Gastrocnemius medialis (tissue), 4 donors: ENCODE results near the gene KRT31. TPM values are rescaled to one million over a fixed set of nuclear protein-coding genes. Genes with fewer than 3 reads are reported as not detected.
"Not testable (repeated sequence)": the region's sequence is repeated elsewhere in the genome, so short reads cannot be mapped to it uniquely, and the experiment has no call there.

Source experiments
- ATAC-seq, 2 donors: fragments of 150-250 bp; one replicate each; pipeline ENCODE4 v1.9.1; 2016
- DNase-seq, 2 donors: peaks; one replicate each; pipeline ENCODE4 v3.0.0-alpha.2; 2019
- H3K27ac ChIP-seq, 4 donors: fragments of 200-600 bp; sonication (generic); 1 replicate in 1 of 4; 2 replicates in 3 of 4; pipeline ENCODE4 v1.5.1; 2016 to 2018; ENCODE audit warnings: mild to moderate bottlenecking in 2 of 4, moderate library complexity in 1 of 4
- H3K27me3 ChIP-seq, 3 donors: fragments of 200-600 bp; sonication (generic) in 2 of 3; 1 replicate in 1 of 3; 2 replicates in 2 of 3; pipeline versions ENCODE4 v1.5.1 to v1.6.0; 2016 to 2019; ENCODE audit warnings: mild to moderate bottlenecking in 1 of 3, moderate library complexity in 1 of 3
- H3K36me3 ChIP-seq, 2 donors: fragments of 200-600 bp; sonication (generic) in 1 of 2; one replicate each; pipeline ENCODE4 v1.5.1; 2017 to 2018
- H3K4me1 ChIP-seq, 2 donors: fragments of 200-600 bp; sonication (generic) in 1 of 2; one replicate each; pipeline ENCODE4 v1.5.1; 2016 to 2017; ENCODE audit warnings: mild to moderate bottlenecking in 2 of 2
- H3K4me3 ChIP-seq, 4 donors: fragments of 200-600 bp; sonication (generic) in 3 of 4; 1 replicate in 1 of 4; 2 replicates in 3 of 4; pipeline ENCODE4 v1.5.1; 2016 to 2019; ENCODE audit warnings: mild to moderate bottlenecking in 2 of 4
- H3K9me3 ChIP-seq, 3 donors: fragments of 200-600 bp; sonication (generic) in 2 of 3; 1 replicate in 1 of 3; 2 replicates in 2 of 3; pipeline ENCODE4 v1.5.1; 2016 to 2019
- POLR2A ChIP-seq, 2 donors: fragments of 450-650 bp; IDR thresholded peaks; one replicate each; pipeline ENCODE4 v1.6.1; 2017; ENCODE audit warnings: antibody characterized with exemption in 2 of 2, mild to moderate bottlenecking in 2 of 2, moderate library complexity in 2 of 2
- in situ Hi-C, 4 donors: fragments of 200-750 bp; cut with MboI; loops; one replicate each; pipeline versions ENCODE4 v1.15.0 to v1.8.0; 2017; ENCODE audit warnings: low sequenced_read_pairs in 4 of 4
- intact Hi-C: fragments of 100-400 bp; cut with DNase I; formaldehyde crosslinking; loops from one replicate; pipeline ENCODE4 v1.15.1; 2023; ENCODE audit warnings: low total_unique reads
- total RNA-seq, 4 donors: library from RNA; depleted of rRNA; stranded (reverse); fragments of >200 nt; gene quantifications; one replicate each; pipeline versions ENCODE4 v1.1.0 to v1.2.3, GENCODE V29; 2016
- TF ChIP-seq, protein P1 (sequence below), 5 experiments: fragments of 450-650 bp in 3 of 5; fragments of 200-600 bp in 2 of 5; sonication (generic) in 2 of 5; IDR thresholded peaks in 4 of 5; conservative IDR thresholded peaks in 1 of 5; 1 replicate in 4 of 5; 2 replicates in 1 of 5; pipeline ENCODE4 v1.5.1; 2016 to 2019; ENCODE audit warnings: antibody characterized with exemption in 5 of 5, mild to moderate bottlenecking in 3 of 5, moderate library complexity in 3 of 5

KRT31 gene
- total RNA-seq, 4 donors from 2014 or later: 0.39 to 1.1 (median 0.62) TPM

DNA sequence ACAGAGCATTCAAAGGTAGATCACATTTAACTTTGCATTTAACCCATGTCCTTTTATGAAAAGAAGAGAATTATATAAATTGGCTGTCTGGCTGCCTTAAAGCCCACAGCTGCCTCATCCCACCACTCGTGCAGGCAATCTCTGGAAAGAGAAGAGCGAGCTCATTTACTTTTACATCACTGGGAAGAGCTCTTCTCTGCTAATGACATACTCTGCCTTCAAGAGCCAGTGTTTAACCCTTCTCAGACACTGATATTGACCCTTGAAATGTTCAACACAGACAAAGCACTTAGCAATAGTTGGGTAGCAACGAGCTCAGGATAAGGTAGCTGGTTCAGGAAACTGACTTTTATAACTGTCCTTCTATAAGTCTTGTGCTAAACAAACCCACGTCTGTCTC is 36.6 kb upstream of the KRT31 start:
- no peak overlapping the region for H3K4me3 ChIP-seq
- intact Hi-C loops: no loop called here

DNA sequence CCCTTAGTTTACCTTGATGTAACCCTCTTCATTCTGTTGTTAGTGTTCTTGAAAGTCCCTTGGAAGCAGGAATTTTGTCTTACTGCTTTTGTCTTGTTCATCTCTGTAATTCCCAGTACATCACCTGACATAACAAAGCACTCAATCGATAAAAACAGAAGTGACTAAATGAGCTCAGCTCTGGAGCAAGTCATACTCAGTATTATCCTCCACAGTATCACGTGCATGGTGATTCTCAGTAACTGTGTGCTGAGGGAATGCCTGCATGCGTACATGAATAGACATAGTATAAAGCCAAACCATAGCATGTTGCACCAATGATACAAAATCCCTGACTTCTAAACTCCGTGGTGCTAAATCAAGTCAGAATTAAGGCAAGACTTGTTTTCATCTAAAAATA is 36.2 kb upstream of the KRT31 start:
- Histone ChIP-seq H3K4me1 (no peaks in the 10 kb centered on the region), H3K36me3 (no peaks in the 10 kb centered on the region), H3K4me3 (no peak overlapping the region), H3K27ac (no peak overlapping the region), H3K9me3 (no peaks in the 10 kb centered on the region), H3K27me3 (no peaks in the 10 kb centered on the region)
- ATAC-seq (no peak), DNase-seq (no peak)
- intact Hi-C loops: no loop called here
- no peak for TF ChIP-seq POLR2A (IDR thresholded peaks at IDR 0.05)
- TF ChIP-seq, protein P1, sequence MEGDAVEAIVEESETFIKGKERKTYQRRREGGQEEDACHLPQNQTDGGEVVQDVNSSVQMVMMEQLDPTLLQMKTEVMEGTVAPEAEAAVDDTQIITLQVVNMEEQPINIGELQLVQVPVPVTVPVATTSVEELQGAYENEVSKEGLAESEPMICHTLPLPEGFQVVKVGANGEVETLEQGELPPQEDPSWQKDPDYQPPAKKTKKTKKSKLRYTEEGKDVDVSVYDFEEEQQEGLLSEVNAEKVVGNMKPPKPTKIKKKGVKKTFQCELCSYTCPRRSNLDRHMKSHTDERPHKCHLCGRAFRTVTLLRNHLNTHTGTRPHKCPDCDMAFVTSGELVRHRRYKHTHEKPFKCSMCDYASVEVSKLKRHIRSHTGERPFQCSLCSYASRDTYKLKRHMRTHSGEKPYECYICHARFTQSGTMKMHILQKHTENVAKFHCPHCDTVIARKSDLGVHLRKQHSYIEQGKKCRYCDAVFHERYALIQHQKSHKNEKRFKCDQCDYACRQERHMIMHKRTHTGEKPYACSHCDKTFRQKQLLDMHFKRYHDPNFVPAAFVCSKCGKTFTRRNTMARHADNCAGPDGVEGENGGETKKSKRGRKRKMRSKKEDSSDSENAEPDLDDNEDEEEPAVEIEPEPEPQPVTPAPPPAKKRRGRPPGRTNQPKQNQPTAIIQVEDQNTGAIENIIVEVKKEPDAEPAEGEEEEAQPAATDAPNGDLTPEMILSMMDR (IDR thresholded peaks at IDR 0.05 in 4 of 5, conservative IDR thresholded peaks at IDR 0.05 in 1 of 5): no peak
- in situ Hi-C loops: no loop called here

More for the DNA sequence above, 36.6 kb upstream of the KRT31 start:
- no peaks in the 10 kb centered on the region for H3K4me1 ChIP-seq
- TF ChIP-seq POLR2A (IDR thresholded peaks at IDR 0.05): no peak
- TF ChIP-seq, protein P1 (IDR thresholded peaks at IDR 0.05 in 4 of 5, conservative IDR thresholded peaks at IDR 0.05 in 1 of 5): no peak
- ATAC-seq (no peak), DNase-seq (no peak)
- in situ Hi-C loops: no loop called here
- no peaks in the 10 kb centered on the region for H3K9me3 ChIP-seq
- H3K36me3 ChIP-seq: no peaks in the 10 kb centered on the region
- H3K27ac ChIP-seq: no peak overlapping the region
- H3K27me3 ChIP-seq: no peaks in the 10 kb centered on the region

DNA sequence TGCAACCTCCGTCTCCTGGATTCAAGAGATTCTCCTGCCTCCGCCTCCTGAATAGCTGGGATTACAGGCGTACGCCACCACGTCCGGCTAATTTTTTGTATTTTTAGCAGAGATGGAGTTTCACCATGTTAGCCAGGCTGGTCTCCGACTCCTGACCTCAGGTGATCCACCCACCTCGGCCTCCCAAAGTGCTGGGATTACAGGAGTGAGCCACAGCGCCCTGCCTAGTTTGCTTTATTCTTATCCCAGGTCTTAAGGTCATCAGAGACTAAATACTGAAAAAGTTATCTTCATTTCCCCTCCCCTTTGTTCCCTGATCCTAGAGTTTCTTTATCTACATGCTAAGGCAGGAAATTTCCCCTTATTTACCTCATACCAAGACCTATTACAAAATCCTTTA is 33.0 kb upstream of the KRT31 start:
- H3K4me1 ChIP-seq, ATAC-seq, in situ Hi-C loops, intact Hi-C loops, H3K4me3 ChIP-seq, DNase-seq, H3K9me3 ChIP-seq, H3K27ac ChIP-seq, H3K27me3 ChIP-seq, H3K36me3 ChIP-seq: not testable (repeated sequence)

DNA sequence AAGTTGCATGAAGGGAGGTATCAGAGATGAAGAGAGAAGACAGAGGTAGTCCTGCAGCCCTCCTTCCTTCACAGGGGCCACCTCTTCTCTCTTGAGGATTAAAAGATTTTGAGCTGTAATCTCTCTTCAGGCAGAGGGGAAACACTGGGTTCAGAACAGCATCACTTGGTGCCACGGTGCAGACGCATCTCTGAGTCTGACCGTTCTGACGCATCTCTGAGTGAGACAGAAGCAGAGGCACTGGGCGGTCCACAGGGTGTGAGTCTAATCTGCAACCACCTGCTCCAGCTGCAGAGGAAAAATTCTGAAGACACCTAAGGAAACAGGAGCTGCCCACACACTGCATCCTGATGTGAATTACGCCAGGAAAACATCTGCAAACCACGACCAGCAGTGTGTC is 32.3 kb upstream of the KRT31 start:
- no peaks in the 10 kb centered on the region for H3K27me3 ChIP-seq

GRCh38 chr17:41428591-41429291 is 31.3 kb upstream of the KRT31 start:
- DNase-seq (no peak), ATAC-seq (no peak)
- TF ChIP-seq POLR2A (IDR thresholded peaks at IDR 0.05): no peak
- TF ChIP-seq, protein P1 (IDR thresholded peaks at IDR 0.05 in 4 of 5, conservative IDR thresholded peaks at IDR 0.05 in 1 of 5): no peak
- no peak overlapping the region for H3K4me3 ChIP-seq
- intact Hi-C loops: no loop called here
- no peaks in the 10 kb centered on the region for H3K27me3 ChIP-seq
- in situ Hi-C loops: no loop called here
- no peaks in the 10 kb centered on the region for H3K9me3 ChIP-seq
- H3K36me3 ChIP-seq: no peaks in the 10 kb centered on the region
- no peak overlapping the region for H3K27ac ChIP-seq
- H3K4me1 ChIP-seq: no peaks in the 10 kb centered on the region

More for the DNA sequence above, 32.3 kb upstream of the KRT31 start:
- TF ChIP-seq, protein P1 (IDR thresholded peaks at IDR 0.05 in 4 of 5, conservative IDR thresholded peaks at IDR 0.05 in 1 of 5): no peak
- TF ChIP-seq POLR2A (IDR thresholded peaks at IDR 0.05): no peak
- H3K27ac ChIP-seq: no peak overlapping the region
- H3K4me3 ChIP-seq: no peak overlapping the region
- H3K36me3 ChIP-seq: no peaks in the 10 kb centered on the region
- H3K9me3 ChIP-seq: no peaks in the 10 kb centered on the region
- intact Hi-C loops: no loop called here
- ATAC-seq: no peak
- DNase-seq: no peak
- in situ Hi-C loops: no loop called here
- H3K4me1 ChIP-seq: no peaks in the 10 kb centered on the region
